Measurements from ENCODE around the gene NLRP5.
"Not testable (repeated sequence)": the region's sequence is repeated elsewhere in the genome, so short reads cannot be mapped to it uniquely, and the experiment has no call there.

The NLRP5 gene

DNA sequence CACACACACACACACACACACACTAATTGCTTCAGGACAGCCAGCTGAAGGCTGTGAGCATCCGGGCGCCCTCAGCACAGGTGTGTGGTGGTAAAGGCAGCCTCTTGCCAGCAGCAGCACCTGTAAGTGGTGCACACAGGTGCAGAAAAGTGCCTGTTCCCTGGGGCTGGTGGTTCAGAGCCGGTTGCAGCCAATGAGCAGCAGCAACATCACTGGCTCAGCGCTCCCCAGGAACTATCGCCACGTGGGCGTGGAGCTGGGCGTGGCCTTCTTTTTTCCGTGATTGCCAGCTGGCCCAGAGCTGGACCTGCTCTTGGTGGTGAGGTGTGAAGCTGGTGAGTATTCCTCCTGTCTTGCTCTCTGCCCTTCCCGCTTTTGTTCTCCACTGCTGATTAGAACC is at the start of gene NLRP5:
Gene NLRP5, plus strand, starts transcription at position 289 of the 400 bp plus-strand sequence.
- Mint-ChIP-seq H3K27me3 (ENCODE audit: low read depth) (no peaks in the 10 kb centered on the region), H3K4me3 (no peak within 1 kb of the TSS), H3K9me3 (peaks cover 61% of the 10 kb centered on the region), H3K4me1 (ENCODE audit: low read depth) (no peaks in the 10 kb centered on the region), H3K36me3 (ENCODE audit: low read depth) (no peaks in the 10 kb centered on the region), H3K27ac (no peak within 1 kb of the TSS)
- DNase-seq (ENCODE audit: low spot score) = no peak

DNA sequence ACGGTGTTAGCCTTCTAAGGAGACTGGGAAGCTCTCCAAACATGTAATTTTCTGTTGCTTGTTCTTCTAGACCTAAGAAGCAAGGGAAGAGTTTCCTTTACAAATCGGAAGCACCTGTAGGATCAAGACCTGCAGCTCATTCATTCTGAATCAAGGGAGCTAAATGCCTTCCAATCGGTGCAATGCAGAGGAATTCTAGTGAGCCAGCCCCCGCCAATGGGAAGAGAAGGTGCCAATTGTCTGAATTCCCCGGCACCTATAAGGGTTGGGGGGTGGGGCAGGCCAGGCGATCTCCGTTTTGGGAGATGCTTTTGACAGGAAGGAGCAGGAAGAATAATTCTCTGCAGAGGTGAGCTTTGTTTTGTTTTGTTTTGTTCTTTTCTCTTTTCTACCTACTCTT is 47.4 kb upstream of the NLRP5 start:
- H3K9me3 Mint-ChIP-seq = peaks cover 71% of the 10 kb centered on the region
- no peaks in the 10 kb centered on the region for H3K36me3 Mint-ChIP-seq (ENCODE audit: low read depth)
- no peak overlapping the region for H3K27ac Mint-ChIP-seq
- H3K4me3 Mint-ChIP-seq = no peak overlapping the region
- H3K4me1 Mint-ChIP-seq (ENCODE audit: low read depth) = no peaks in the 10 kb centered on the region
- no peaks in the 10 kb centered on the region for H3K27me3 Mint-ChIP-seq (ENCODE audit: low read depth)
- DNase-seq (ENCODE audit: low spot score) = no peak

DNA sequence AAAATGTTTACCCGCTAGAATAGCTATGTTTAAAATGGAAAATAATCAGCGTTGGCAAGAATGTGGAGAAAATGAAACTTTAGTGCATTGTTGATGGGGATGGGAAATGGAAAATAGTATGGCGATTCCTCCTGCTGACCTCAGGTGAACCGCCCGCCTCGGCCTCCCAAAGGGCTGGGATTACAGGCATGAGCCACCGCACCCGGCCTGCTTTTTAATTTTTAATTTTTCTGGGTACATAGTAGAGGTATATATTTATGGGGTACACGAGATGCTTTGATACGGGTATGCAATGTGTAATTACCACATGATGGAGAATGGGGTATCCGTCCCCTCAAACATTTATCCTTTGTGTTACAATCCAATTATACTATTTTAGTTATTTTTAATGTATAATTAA is 46.3 kb upstream of the NLRP5 start:
- Mint-ChIP-seq H3K4me3 (no peak overlapping the region), H3K27ac (no peak overlapping the region), H3K9me3 (peaks cover 63% of the 10 kb centered on the region), H3K27me3 (ENCODE audit: low read depth) (no peaks in the 10 kb centered on the region), H3K36me3 (ENCODE audit: low read depth) (no peaks in the 10 kb centered on the region), H3K4me1 (ENCODE audit: low read depth) (no peaks in the 10 kb centered on the region)
- DNase-seq (ENCODE audit: low spot score) = no peak

DNA sequence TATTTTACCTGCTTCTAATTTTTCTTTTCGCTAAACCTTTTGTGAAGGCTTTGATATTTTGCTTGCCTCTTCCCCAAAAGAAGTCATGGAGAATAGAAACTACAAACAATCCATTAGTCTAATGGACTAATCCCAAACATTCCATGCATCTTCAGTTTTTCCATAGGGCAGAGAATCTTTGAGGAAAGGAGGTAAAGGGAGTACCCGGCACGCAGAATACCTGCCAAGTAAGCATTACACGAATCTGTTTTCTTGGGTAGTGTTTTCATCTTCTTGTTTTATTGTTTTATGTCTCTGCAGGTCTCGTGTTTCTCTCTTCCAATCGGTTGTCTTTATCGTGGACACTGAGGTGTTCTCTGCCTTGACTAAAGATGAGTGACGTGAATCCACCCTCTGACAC is 39.0 kb upstream of the NLRP5 start, which contains the start of gene NLRP8:
Gene NLRP8, plus strand, starts transcription at position 301 of the 400 bp plus-strand sequence.
- Mint-ChIP-seq H3K4me3 (no peak within 1 kb of the TSS), H3K4me1 (ENCODE audit: low read depth) (no peaks in the 10 kb centered on the region), H3K27me3 (ENCODE audit: low read depth) (no peaks in the 10 kb centered on the region), H3K36me3 (ENCODE audit: low read depth) (no peaks in the 10 kb centered on the region), H3K27ac (no peak within 1 kb of the TSS), H3K9me3 (peaks cover 54% of the 10 kb centered on the region)
- no peak for DNase-seq (ENCODE audit: low spot score)

DNA sequence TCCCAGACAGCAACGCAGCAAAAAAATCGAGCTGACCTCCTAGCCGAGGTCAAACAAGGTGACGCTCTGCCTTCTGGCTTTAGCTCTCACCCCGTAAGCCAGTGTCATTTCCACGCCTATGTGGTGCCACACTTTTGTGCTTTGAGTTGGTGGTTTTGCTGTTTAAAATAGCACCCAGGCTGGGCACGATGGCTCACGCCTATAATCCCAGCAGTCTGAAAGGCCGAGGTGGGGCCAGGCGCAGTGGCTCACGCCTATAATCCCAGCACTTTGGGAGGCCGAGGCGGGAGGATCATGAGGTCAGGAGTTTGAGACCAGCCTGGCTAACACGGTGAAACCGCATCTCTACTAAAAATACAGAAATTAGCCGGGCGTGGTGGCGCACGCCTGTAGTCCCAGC is 36.0 kb upstream of the NLRP5 start:
- not testable (repeated sequence) for H3K27me3 Mint-ChIP-seq (ENCODE audit: low read depth); H3K4me3 Mint-ChIP-seq; DNase-seq (ENCODE audit: low spot score); H3K27ac Mint-ChIP-seq; H3K36me3 Mint-ChIP-seq (ENCODE audit: low read depth); H3K4me1 Mint-ChIP-seq (ENCODE audit: low read depth)
- peaks cover 50% of the 10 kb centered on the region for H3K9me3 Mint-ChIP-seq

DNA sequence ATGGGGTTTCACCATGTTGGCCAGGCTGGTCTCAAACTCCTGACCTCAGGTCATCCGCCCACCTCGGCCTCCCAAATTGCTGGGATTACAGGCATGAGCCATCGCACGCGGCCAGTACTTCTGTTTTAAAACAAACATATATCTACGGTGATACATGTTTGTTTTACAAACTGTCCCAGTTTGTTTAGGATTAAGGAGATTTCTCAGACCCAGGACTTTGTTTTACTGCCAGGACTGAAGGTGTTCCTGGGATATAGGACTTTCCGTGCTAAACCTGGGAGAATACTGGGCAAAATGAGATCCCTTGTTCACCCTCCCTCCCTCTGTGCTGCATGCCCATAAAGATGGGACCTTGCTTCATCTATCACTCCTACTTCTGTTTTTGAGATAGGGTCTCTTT is 30.1 kb upstream of the NLRP5 start:
- no peak overlapping the region for H3K4me3 Mint-ChIP-seq
- no peak for DNase-seq (ENCODE audit: low spot score)
- H3K27me3 Mint-ChIP-seq (ENCODE audit: low read depth) = no peaks in the 10 kb centered on the region
- peaks cover 39% of the 10 kb centered on the region for H3K9me3 Mint-ChIP-seq
- H3K27ac Mint-ChIP-seq = no peak overlapping the region
- no peaks in the 10 kb centered on the region for H3K36me3 Mint-ChIP-seq (ENCODE audit: low read depth)
- H3K4me1 Mint-ChIP-seq (ENCODE audit: low read depth) = no peaks in the 10 kb centered on the region

DNA sequence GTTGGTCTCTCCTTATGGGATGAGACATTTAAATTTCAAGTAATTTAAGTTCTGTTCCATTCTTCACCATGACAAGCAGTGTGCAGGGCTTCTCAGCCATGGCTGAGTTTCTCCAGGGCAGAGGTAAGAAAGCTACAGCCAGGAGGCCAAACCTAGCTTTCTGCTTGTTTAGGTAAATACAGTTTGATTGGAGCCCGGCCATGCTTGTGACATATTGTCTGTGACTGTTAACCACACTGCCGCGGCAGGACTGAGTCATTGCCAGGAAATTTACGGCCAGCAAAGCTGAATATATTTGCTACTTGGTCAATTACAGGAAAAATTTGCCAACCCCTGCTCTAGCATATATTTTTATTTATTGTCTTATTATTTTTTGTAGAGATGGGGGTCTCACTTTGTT is 28.2 kb upstream of the NLRP5 start:
- H3K27ac Mint-ChIP-seq = no peak overlapping the region
- H3K36me3 Mint-ChIP-seq (ENCODE audit: low read depth) = no peaks in the 10 kb centered on the region
- no peak for DNase-seq (ENCODE audit: low spot score)
- H3K9me3 Mint-ChIP-seq = peaks cover 32% of the 10 kb centered on the region
- H3K4me3 Mint-ChIP-seq = no peak overlapping the region
- no peaks in the 10 kb centered on the region for H3K4me1 Mint-ChIP-seq (ENCODE audit: low read depth)
- no peaks in the 10 kb centered on the region for H3K27me3 Mint-ChIP-seq (ENCODE audit: low read depth)

DNA sequence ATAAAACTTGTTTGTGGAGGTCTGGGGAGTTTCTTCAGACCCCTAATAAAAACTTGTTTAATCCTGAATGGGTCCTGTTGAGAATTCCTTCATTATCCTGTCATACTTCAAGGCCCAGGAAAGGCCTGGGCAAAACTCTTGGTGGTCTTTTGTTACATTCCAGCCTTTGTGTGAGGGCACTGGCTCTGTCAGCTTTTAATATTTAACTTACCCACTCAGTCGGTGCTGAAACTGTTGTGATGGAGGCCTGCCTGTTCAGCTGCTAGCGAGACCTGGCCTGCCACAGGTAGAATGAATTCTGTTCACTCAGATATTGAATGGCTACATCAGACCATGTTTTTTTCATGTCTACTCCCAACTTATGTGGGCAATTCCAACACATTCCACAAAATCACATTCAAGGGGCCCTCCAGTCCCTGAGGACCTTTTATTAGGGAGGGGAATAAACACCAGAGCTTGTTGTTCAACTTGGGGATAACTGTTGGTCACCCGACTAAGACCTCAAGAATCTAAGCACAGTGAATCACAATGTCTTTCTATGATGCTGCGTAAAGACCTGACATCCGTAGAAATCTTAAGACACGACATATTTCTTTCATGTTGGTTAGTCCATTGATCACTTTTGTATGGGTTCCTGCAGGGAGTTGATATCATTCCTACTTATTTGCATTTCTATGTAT is 26.4 kb upstream of the NLRP5 start:
- Mint-ChIP-seq H3K9me3 (peaks cover 33% of the 10 kb centered on the region), H3K36me3 (ENCODE audit: low read depth) (no peaks in the 10 kb centered on the region)

DNA sequence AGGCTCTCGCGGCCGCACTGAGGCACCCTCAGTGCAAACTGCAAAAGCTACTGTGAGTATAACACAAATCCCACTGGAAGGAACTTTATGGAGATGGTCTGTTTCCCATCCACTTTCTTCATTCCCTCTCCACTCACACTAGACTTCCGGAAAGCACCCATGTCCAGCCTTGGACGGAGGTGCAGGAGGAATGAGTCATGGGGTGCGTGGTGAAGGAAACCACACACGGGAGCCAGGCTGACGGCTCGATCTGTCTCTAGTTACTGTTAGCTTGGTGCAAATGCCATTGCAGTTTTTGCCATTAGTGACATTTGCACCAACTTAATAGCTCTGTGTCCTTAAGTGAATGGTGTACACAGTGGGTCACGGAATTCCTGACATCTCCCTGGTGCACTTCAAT is 24.4 kb upstream of the NLRP5 start:
- Mint-ChIP-seq H3K27me3 (ENCODE audit: low read depth) (no peaks in the 10 kb centered on the region), H3K4me1 (ENCODE audit: low read depth) (no peaks in the 10 kb centered on the region), H3K36me3 (ENCODE audit: low read depth) (no peaks in the 10 kb centered on the region), H3K27ac (no peak overlapping the region), H3K4me3 (no peak overlapping the region), H3K9me3 (peaks cover 36% of the 10 kb centered on the region)
- DNase-seq (ENCODE audit: low spot score) = no peak

More for the DNA sequence above, 26.4 kb upstream of the NLRP5 start:
- Mint-ChIP-seq H3K27me3 (ENCODE audit: low read depth) (no peaks in the 10 kb centered on the region), H3K4me3 (no peak overlapping the region), H3K4me1 (ENCODE audit: low read depth) (no peaks in the 10 kb centered on the region), H3K27ac (no peak overlapping the region)
- DNase-seq (ENCODE audit: low spot score) = no peak

DNA sequence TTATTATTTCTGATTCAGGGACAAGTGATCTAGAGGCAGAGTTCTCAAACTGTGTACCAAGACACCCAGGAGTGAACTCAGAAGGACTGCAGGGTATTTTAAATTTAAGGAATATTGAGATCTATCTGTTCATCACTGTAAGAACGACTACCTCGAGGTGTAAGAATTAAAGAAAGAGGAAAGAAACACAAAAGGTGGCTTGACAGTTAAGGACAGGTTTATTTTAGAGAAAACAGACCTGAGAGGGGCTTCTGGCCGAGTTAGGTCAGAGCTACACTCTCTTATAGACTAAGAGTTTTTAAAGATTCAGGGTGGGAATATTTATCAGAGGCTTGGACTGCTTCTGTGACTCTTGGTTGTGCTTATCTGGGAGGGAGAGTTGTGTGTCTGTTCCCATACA is 12.6 kb upstream of the NLRP5 start:
- H3K9me3 Mint-ChIP-seq = peaks cover 50% of the 10 kb centered on the region
- no peak overlapping the region for H3K27ac Mint-ChIP-seq

DNA sequence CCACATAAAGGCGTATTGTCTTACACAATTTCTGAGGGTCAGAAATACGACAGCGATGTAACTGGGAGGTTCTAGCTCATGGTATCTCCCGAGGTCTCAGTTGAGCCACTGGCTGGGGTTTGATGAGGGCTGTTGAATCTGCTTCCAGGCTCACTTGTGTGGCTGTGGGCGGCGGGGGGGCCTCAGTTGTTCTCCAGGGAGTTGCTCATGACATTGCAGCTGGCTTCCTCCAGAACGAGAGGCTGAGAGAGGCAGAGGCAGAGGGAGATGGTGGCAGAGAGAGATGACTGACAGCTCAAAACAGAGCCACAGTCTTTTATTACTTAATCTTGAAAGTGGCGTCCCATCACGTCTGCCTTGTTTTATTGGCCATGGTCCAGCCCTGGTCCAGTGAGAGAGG is 6.2 kb upstream of the NLRP5 start:
- DNase-seq (ENCODE audit: low spot score) = no peak
- Mint-ChIP-seq H3K36me3 (ENCODE audit: low read depth) (no peaks in the 10 kb centered on the region), H3K27me3 (ENCODE audit: low read depth) (no peaks in the 10 kb centered on the region), H3K27ac (no peak overlapping the region), H3K9me3 (peaks cover 56% of the 10 kb centered on the region), H3K4me3 (no peak overlapping the region), H3K4me1 (ENCODE audit: low read depth) (no peaks in the 10 kb centered on the region)

More for the DNA sequence above, 12.6 kb upstream of the NLRP5 start:
- DNase-seq (ENCODE audit: low spot score) = no peak
- no peak overlapping the region for H3K4me3 Mint-ChIP-seq
- H3K27me3 Mint-ChIP-seq (ENCODE audit: low read depth) = no peaks in the 10 kb centered on the region
- no peaks in the 10 kb centered on the region for H3K4me1 Mint-ChIP-seq (ENCODE audit: low read depth)
- no peaks in the 10 kb centered on the region for H3K36me3 Mint-ChIP-seq (ENCODE audit: low read depth)

DNA sequence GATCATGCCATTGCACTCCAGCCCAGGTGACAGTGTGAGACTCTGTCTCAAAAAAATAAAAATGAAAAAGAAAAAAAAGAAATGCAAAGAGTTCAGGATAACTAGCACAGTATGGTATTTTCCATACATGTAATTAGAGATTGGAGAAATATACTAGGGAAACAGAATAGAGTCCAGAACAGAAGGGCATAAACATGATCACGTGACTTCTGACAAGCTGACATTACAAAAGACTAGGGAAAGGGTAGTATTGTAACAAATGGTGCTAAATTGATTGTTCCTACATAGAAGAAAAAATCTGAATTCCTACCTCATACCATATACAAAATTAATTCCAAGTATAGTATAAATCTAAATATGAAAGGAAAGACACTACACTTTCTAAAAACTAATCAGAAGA is 1.3 kb upstream of the NLRP5 start:
- DNase-seq (ENCODE audit: low spot score) = no peak
- Mint-ChIP-seq H3K4me1 (ENCODE audit: low read depth) (no peaks in the 10 kb centered on the region), H3K36me3 (ENCODE audit: low read depth) (no peaks in the 10 kb centered on the region), H3K4me3 (no peak overlapping the region), H3K27ac (no peak overlapping the region), H3K27me3 (ENCODE audit: low read depth) (no peaks in the 10 kb centered on the region), H3K9me3 (peaks cover 62% of the 10 kb centered on the region)

DNA sequence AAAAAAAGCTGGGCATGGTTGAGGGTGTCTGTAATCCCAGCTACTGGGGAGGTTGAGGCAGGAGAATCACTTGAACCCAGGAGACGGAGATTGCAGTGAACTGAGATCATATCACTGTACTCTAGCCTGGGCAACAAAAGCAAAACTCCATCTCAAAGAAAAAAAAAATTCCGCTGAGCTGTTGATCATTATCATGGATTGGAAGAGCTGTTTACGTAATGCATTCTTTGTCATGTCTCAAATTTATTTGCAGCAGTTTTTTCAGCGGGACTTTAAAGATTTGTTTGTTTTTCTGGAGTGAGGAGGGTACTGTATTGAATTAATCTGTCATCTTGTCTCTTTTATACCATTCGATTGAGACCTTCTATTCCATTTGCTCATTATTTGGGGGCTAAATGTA is 4.3 kb downstream of the NLRP5 start:
- no peak overlapping the region for H3K4me3 Mint-ChIP-seq
- no peak overlapping the region for H3K27ac Mint-ChIP-seq
- H3K4me1 Mint-ChIP-seq (ENCODE audit: low read depth) = no peaks in the 10 kb centered on the region
- no peak for DNase-seq (ENCODE audit: low spot score)
- peaks cover 62% of the 10 kb centered on the region for H3K9me3 Mint-ChIP-seq
- no peaks in the 10 kb centered on the region for H3K36me3 Mint-ChIP-seq (ENCODE audit: low read depth)
- no peaks in the 10 kb centered on the region for H3K27me3 Mint-ChIP-seq (ENCODE audit: low read depth)

DNA sequence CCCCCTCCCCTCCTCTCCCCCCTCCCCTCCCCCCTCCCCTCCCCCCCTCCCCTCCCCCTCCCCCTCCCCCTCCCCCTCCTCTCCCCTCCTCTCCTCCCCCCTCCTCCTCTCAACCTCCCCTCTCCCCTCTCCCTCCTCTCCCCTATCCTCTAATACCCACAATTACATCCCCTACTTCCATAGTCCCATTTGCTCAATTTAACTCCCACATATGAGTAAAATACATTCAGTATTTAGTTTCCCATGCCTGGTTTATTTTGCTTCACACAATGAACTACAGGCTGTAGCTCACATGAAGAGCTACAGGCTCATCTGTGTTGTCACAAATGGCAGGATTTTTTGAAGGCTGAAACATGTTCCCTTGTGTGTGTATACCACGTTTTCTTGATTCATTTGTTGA is 6.9 kb downstream of the NLRP5 start:
- peaks cover 55% of the 10 kb centered on the region for H3K9me3 Mint-ChIP-seq
- DNase-seq (ENCODE audit: low spot score) = no peak
- H3K4me1 Mint-ChIP-seq (ENCODE audit: low read depth) = no peaks in the 10 kb centered on the region
- no peaks in the 10 kb centered on the region for H3K27me3 Mint-ChIP-seq (ENCODE audit: low read depth)
- H3K36me3 Mint-ChIP-seq (ENCODE audit: low read depth) = no peaks in the 10 kb centered on the region
- no peak overlapping the region for H3K27ac Mint-ChIP-seq
- H3K4me3 Mint-ChIP-seq = no peak overlapping the region

DNA sequence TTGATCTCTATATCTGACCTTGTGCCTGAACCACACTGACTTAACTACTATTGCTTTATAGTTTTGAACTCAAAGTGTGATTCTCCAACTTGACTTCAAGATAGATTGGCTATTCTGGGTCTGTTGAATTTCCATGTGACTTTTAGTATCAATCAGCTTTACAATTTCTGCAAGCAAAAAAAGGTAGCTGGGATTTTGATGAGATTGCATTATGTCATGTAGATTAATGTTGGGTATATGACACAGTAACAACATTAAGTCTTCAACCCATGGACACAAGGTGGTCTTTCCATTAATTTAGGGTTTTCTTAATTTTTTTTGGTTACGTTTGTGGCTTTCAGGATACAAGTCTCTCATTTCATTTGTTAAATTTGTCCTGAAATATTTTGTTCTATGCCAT is 28.2 kb downstream of the NLRP5 start:
- DNase-seq (ENCODE audit: low spot score) = no peak
- peaks cover 51% of the 10 kb centered on the region for H3K9me3 Mint-ChIP-seq
- H3K4me1 Mint-ChIP-seq (ENCODE audit: low read depth) = no peaks in the 10 kb centered on the region
- no peak overlapping the region for H3K4me3 Mint-ChIP-seq
- no peaks in the 10 kb centered on the region for H3K27me3 Mint-ChIP-seq (ENCODE audit: low read depth)
- no peaks in the 10 kb centered on the region for H3K36me3 Mint-ChIP-seq (ENCODE audit: low read depth)
- no peak overlapping the region for H3K27ac Mint-ChIP-seq

Measured in T-helper 2 cell treated with Interferon-gamma antibody and Interleukin-4, amounts not matched to agents 5 μg/mL and 100 μg/mL, for 36 hours (primary cell).